ENCODE measurements around the gene GLCCI1. TPM values are rescaled to one million over a fixed set of nuclear protein-coding genes. Genes with fewer than 3 reads are reported as not detected.

Gene GLCCI1
- 0.96 to 1.2 TPM (median 1.0 TPM) in 5 replicates for total RNA-seq (2022; extraction: Qiagen RNA extraction)

GRCh38 chr7:7968544-7969305 is at the start of gene GLCCI1:
TSS of gene GLCCI1 (plus strand) at chr7:7968796. CDS start at chr7:7969351, 555 bp downstream.

Measured in A549 treated with AZD2906 at 1 μM for 4 hours (cell line).